HEK293 (cell line): ENCODE measurements around the gene TBC1D9B.

Source experiments
- CTCF ChIA-PET: fragments of 350-600 bp; formaldehyde crosslinking; extraction: SDS; loops from one replicate; lab custom pipeline; 2021; ENCODE audit warnings: antibody characterized with exemption; lab: Yijun Ruan, JAX
- POLR2A ChIA-PET: fragments of 300-600 bp; formaldehyde crosslinking; extraction: SDS; loops from one replicate; lab custom pipeline; 2020; ENCODE audit warnings: antibody characterized with exemption, inconsistent platforms; lab: Yijun Ruan, JAX
- H3K27ac ChIP-seq: fragments of 200-500 bp; sonication (Bioruptor generic); 2 replicates; pipeline ENCODE4 v1.5.1; 2014; ENCODE audit warnings: low read depth, low read length, control low read depth, inconsistent platforms; ENCODE audit errors: extremely low read depth
- H3K36me3 ChIP-seq, 2 experiments: fragments of 200-500 bp in 1 of 2; sonication (Bioruptor generic) in 1 of 2; 1 replicate in 1 of 2; 2 replicates in 1 of 2; pipeline ENCODE4 v1.5.1; 2014 to 2017; ENCODE audit warnings: inconsistent platforms in 2 of 2, low read length in 2 of 2; ENCODE audit not compliant: control insufficient read depth in 2 of 2, insufficient read depth in 1 of 2
- H3K4me1 ChIP-seq: fragments of 200-500 bp; sonication (Bioruptor generic); 2 replicates; pipeline ENCODE4 v1.5.1; 2014; ENCODE audit warnings: mild to moderate bottlenecking, low read length, inconsistent platforms; ENCODE audit not compliant: control insufficient read depth, insufficient read depth
- H3K4me3 ChIP-seq: 2 replicates; pipeline ENCODE4 v1.5.1; 2011; ENCODE audit warnings: low read depth, mild to moderate bottlenecking, control low read depth, low read length, moderate library complexity
- H3K9me3 ChIP-seq: fragments of 200-500 bp; sonication (Bioruptor generic); 2 replicates; pipeline ENCODE4 v1.5.1; 2014; ENCODE audit warnings: low read depth, low read length, inconsistent platforms; ENCODE audit not compliant: control insufficient read depth, insufficient read depth
- GLIS1 ChIP-seq: fragments of 450-650 bp; formaldehyde crosslinking; IDR thresholded peaks from 2 replicates; pipeline ENCODE4 v1.5.1; 2016; ENCODE audit warnings: missing biosample characterization, missing genetic modification characterization
- GLIS2 ChIP-seq: fragments of 450-650 bp; formaldehyde crosslinking; IDR thresholded peaks from 2 replicates; pipeline ENCODE4 v1.5.1; 2016; ENCODE audit warnings: missing biosample characterization, missing genetic modification characterization
- HOXC10 ChIP-seq: sonication (generic); formaldehyde crosslinking; IDR thresholded peaks from 2 replicates; pipeline ENCODE4 v1.8.1; 2023; ENCODE audit warnings: mild to moderate bottlenecking, missing genetic modification reagents
- KLF16 ChIP-seq: fragments of 450-650 bp; formaldehyde crosslinking; IDR thresholded peaks from 2 replicates; pipeline ENCODE4 v1.5.1; 2017; ENCODE audit warnings: missing biosample characterization, missing genetic modification characterization
- PRDM1 ChIP-seq: fragments of 450-650 bp; formaldehyde crosslinking; IDR thresholded peaks from 2 replicates; pipeline ENCODE4; 2016; ENCODE audit warnings: missing biosample characterization, missing genetic modification characterization
- PRDM10 ChIP-seq: fragments of 450-650 bp; formaldehyde crosslinking; IDR thresholded peaks from 2 replicates; pipeline ENCODE4 v1.5.1; 2016; ENCODE audit warnings: missing biosample characterization, missing genetic modification characterization
- RBAK ChIP-seq: fragments of 450-650 bp; formaldehyde crosslinking; IDR thresholded peaks from 2 replicates; pipeline ENCODE4 v1.5.1; 2016; ENCODE audit warnings: missing biosample characterization, missing genetic modification characterization
- SETDB1 ChIP-seq: IDR thresholded peaks from one replicate; pipeline ENCODE4 v1.6.1; 2017; ENCODE audit warnings: mild to moderate bottlenecking, low read length, moderate library complexity, mixed read lengths; ENCODE audit not compliant: insufficient read length
- ZBTB11 ChIP-seq: fragments of 450-650 bp; formaldehyde crosslinking; conservative IDR thresholded peaks from 2 replicates; pipeline ENCODE4 v1.5.1; 2016; ENCODE audit warnings: low read depth, missing biosample characterization, missing genetic modification characterization
- ZBTB21 ChIP-seq: fragments of 450-650 bp; formaldehyde crosslinking; IDR thresholded peaks from 2 replicates; pipeline ENCODE4 v1.5.1; 2017; ENCODE audit warnings: missing biosample characterization, missing genetic modification characterization
- ZFP3 ChIP-seq: fragments of 450-650 bp; formaldehyde crosslinking; IDR thresholded peaks from 2 replicates; pipeline ENCODE4 v1.5.1; 2016; ENCODE audit warnings: low read depth, missing biosample characterization, missing genetic modification characterization
- ZFP41 ChIP-seq: fragments of 450-650 bp; formaldehyde crosslinking; IDR thresholded peaks from 2 replicates; pipeline ENCODE4 v1.5.1; 2016; ENCODE audit warnings: missing biosample characterization, missing genetic modification characterization, borderline replicate concordance
- ZNF157 ChIP-seq: fragments of 450-650 bp; formaldehyde crosslinking; IDR thresholded peaks from 2 replicates; pipeline ENCODE4 v1.5.1; 2016; ENCODE audit warnings: missing biosample characterization, missing genetic modification characterization
- ZNF18 ChIP-seq: fragments of 450-650 bp; formaldehyde crosslinking; IDR thresholded peaks from 2 replicates; pipeline ENCODE4 v1.5.1; 2016; ENCODE audit warnings: missing biosample characterization, missing genetic modification characterization
- ZNF19 ChIP-seq: fragments of 450-650 bp; formaldehyde crosslinking; IDR thresholded peaks from 2 replicates; pipeline ENCODE4; 2016; ENCODE audit warnings: missing biosample characterization, missing genetic modification characterization, low read depth
- ZNF24 ChIP-seq: fragments of 450-650 bp; formaldehyde crosslinking; IDR thresholded peaks from 2 replicates; pipeline ENCODE4 v1.5.1; 2016; ENCODE audit warnings: missing biosample characterization, missing genetic modification characterization
- ZNF274 ChIP-seq, 2 experiments: fragments of 200-500 bp in 1 of 2; fragments of 450-650 bp in 1 of 2; sonication (Bioruptor generic) in 1 of 2; formaldehyde crosslinking in 1 of 2; IDR thresholded peaks; 2 replicates each; pipeline versions ENCODE4 v1.5.1 to v1.6.1; 2014 to 2016; ENCODE audit warnings: borderline replicate concordance in 1 of 2, inconsistent platforms in 1 of 2, low read length in 1 of 2, missing biosample characterization in 1 of 2, missing genetic modification characterization in 1 of 2
- ZNF362 ChIP-seq: fragments of 450-650 bp; formaldehyde crosslinking; IDR thresholded peaks from 2 replicates; pipeline ENCODE4 v1.5.1; 2016; ENCODE audit warnings: missing biosample characterization, missing genetic modification characterization
- ZNF48 ChIP-seq: fragments of 450-650 bp; formaldehyde crosslinking; IDR thresholded peaks from 2 replicates; pipeline ENCODE4 v1.5.1; 2016; ENCODE audit warnings: missing biosample characterization, missing genetic modification characterization
- ZNF488 ChIP-seq: fragments of 450-650 bp; formaldehyde crosslinking; IDR thresholded peaks from 2 replicates; pipeline ENCODE4 v1.5.1; 2016; ENCODE audit warnings: missing biosample characterization, missing genetic modification characterization
- ZNF544 ChIP-seq: fragments of 450-650 bp; formaldehyde crosslinking; IDR thresholded peaks from 2 replicates; pipeline ENCODE4 v1.5.0; 2017; ENCODE audit warnings: missing biosample characterization, missing genetic modification characterization
- ZNF645 ChIP-seq: fragments of 450-650 bp; formaldehyde crosslinking; IDR thresholded peaks from 2 replicates; pipeline ENCODE4; 2016; ENCODE audit warnings: missing biosample characterization, missing genetic modification characterization
- ZNF830 ChIP-seq: fragments of 450-650 bp; IDR thresholded peaks from 2 replicates; pipeline ENCODE4 v1.5.0; 2018; ENCODE audit warnings: missing biosample characterization, missing genetic modification characterization, low read depth, mild to moderate bottlenecking, moderate library complexity

The TBC1D9B gene

GRCh38 chr5:179862296-179862695, 45.4 kb downstream of the TBC1D9B start:
- Histone ChIP-seq H3K27ac (no peak overlapping the region), H3K9me3 (no peaks in the 10 kb centered on the region), H3K4me3 (no peak overlapping the region), H3K36me3 (peaks cover 3 to 56% of the 10 kb centered on the region in 2 experiments; a peak in 2 of 3 replicates), H3K4me1 (no peaks in the 10 kb centered on the region)
- TF ChIP-seq HOXC10 (CRISPR knock-in tag) (no peak), RBAK (tag by site-specific recombination) (no peak), ZBTB11 (tag by site-specific recombination) (no peak), ZFP3 (tag by site-specific recombination) (no peak), ZNF830 (tag by site-specific recombination) (no peak), ZNF488 (tag by site-specific recombination) (no peak), PRDM1 (tag by site-specific recombination) (no peak), ZBTB21 (tag by site-specific recombination) (no peak), ZNF19 (tag by site-specific recombination) (no peak), SETDB1 (no peak), ZNF544 (tag by site-specific recombination) (no peak), ZNF24 (tag by site-specific recombination) (no peak), ZNF362 (tag by site-specific recombination) (no peak), KLF16 (tag by site-specific recombination) (no peak), ZNF48 (no peak), ZNF157 (tag by site-specific recombination) (no peak), ZNF274 (IDR thresholded peaks at IDR 0.05; ENCODE audit: low read length) (no peak), ZNF274 (tag by site-specific recombination; IDR thresholded peaks at IDR 0.05; ENCODE audit: borderline replicate concordance) (no peak), ZNF645 (tag by site-specific recombination) (no peak)
- ChIA-PET POLR2A (no interaction called here), CTCF (no interaction called here)

- CTCF ChIA-PET: interaction anchor here (0.7 kb wide), 1 partner anchor 97 kb away, joined by 4 read pairs; no protein-coding TSS in a partner anchor
- POLR2A ChIA-PET: no interaction called here
- Histone ChIP-seq H3K4me1 (no peaks in the 10 kb centered on the region), H3K4me3 (no peak overlapping the region), H3K27ac (no peak overlapping the region), H3K9me3 (no peaks in the 10 kb centered on the region), H3K36me3 (peaks cover 0 to 39% of the 10 kb centered on the region in 2 experiments; a peak in 2 of 3 replicates)
- TF ChIP-seq GLIS2 (tag by site-specific recombination): no peak
- peak; percentile 41; the same call in 1 of the 2 replicates for TF ChIP-seq PRDM10 (tag by site-specific recombination)
- no peak for TF ChIP-seq ZNF18 (tag by site-specific recombination)
- TF ChIP-seq GLIS1 (tag by site-specific recombination): peak; percentile 54; the same call in 1 of the 2 replicates
- TF ChIP-seq ZFP41: no peak
Measured at GRCh38 chr5:179860301-179860700, 47.4 kb downstream of the TBC1D9B start.
